ENCODE results near the gene SNX7. TPM values are rescaled to one million over a fixed set of nuclear protein-coding genes. Genes with fewer than 3 reads are reported as not detected.

Gene SNX7
- total RNA-seq, 2 donors from 2014 or later: 45.0 to 48.5 TPM

DNA sequence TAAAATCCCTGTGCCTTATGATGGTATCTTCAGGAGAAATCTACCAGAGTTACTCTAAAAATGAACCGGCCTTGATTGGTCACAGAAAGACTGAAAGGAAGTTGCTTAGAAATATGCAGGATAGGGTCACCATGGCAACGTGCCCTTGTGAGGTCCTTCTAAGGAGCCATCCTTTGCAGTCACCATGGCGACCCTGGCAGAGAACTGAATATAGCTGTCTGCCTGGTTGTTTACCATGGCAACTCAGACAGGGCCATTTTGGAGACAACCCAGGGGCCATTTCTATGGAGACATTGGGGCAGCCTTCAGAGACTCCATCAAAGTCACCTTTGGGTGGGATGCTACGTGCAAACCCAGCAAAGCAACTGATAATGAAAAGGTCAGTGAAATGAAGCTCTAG is 43.0 kb downstream of the SNX7 start:
- Histone ChIP-seq H3K27ac (no peak overlapping the region), H3K27me3 (no peaks in the 10 kb centered on the region), H3K4me3 (no peak overlapping the region), H3K36me3 (no peaks in the 10 kb centered on the region), H3K4me1 (no peaks in the 10 kb centered on the region), H3K9ac (ENCODE audit: low read depth in 2 of 2, low read length in 2 of 2) (no peak overlapping the region), H3K9me3 (no peaks in the 10 kb centered on the region)
- TF ChIP-seq CTCF (IDR thresholded peaks at IDR 0.05): no peak
- no peak for DNase-seq
- intact Hi-C loops (cut with DNase I): no loop called here

DNA sequence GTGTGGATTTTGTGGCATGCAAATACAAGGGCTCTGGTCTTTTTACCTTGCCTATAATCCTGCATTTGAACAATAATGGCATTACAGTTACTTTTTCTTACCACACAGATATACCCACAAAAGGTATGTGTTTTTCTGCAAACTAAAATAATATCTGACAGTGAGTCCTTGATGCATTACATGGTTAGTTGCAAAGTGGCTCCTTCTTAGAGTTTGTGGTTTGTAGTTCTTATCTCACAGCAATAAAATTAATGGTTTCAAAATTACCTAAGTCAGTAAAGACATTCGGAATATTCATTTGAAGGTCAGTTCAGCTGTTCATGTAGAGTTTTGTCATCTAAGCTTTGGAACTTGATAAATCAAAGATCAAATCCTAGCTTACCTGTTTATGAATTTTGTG is 43.5 kb downstream of the SNX7 start:
- Histone ChIP-seq H3K9me3 (no peaks in the 10 kb centered on the region), H3K4me1 (no peaks in the 10 kb centered on the region), H3K9ac (ENCODE audit: low read depth in 2 of 2, low read length in 2 of 2) (no peak overlapping the region), H3K4me3 (no peak overlapping the region), H3K27me3 (no peaks in the 10 kb centered on the region), H3K27ac (no peak overlapping the region), H3K36me3 (no peaks in the 10 kb centered on the region)
- intact Hi-C loops (cut with DNase I): no loop called here
- TF ChIP-seq CTCF (IDR thresholded peaks at IDR 0.05): no peak
- DNase-seq: no peak

DNA sequence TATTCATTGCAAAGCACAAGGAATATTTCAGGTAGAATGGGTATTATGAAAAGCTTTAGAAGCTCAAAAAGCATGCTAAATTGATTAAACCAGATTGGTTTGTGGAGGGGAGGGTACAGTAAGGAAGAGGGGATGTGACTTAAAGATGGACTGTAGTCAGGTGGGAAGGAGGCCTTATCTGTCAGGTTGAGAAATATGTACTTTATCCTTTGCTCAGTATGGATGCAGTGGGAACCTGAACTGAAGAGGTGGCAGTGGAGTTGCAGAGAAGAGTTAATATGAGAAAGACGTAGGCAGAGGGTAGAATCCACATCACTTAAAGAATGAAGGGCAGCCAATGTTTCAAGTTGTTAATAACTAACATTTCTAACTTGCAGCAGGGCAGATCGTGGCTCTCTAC is 44.1 kb downstream of the SNX7 start:
- intact Hi-C loops (cut with DNase I): no loop called here
- Histone ChIP-seq H3K27me3 (no peaks in the 10 kb centered on the region), H3K4me3 (no peak overlapping the region), H3K4me1 (no peaks in the 10 kb centered on the region), H3K9me3 (no peaks in the 10 kb centered on the region), H3K36me3 (no peaks in the 10 kb centered on the region), H3K9ac (ENCODE audit: low read depth in 2 of 2, low read length in 2 of 2) (no peak overlapping the region), H3K27ac (no peak overlapping the region)
- no peak for TF ChIP-seq CTCF (IDR thresholded peaks at IDR 0.05)
- DNase-seq: no peak

- TF ChIP-seq CTCF (IDR thresholded peaks at IDR 0.05): no peak
- no peak overlapping the region for H3K4me3 ChIP-seq
- DNase-seq: no peak
- H3K27ac ChIP-seq: no peak overlapping the region
- H3K36me3 ChIP-seq: no peaks in the 10 kb centered on the region
- H3K4me1 ChIP-seq: no peaks in the 10 kb centered on the region
- intact Hi-C loops (cut with DNase I): no loop called here
- no peaks in the 10 kb centered on the region for H3K9me3 ChIP-seq
- no peaks in the 10 kb centered on the region for H3K27me3 ChIP-seq
- H3K9ac ChIP-seq (ENCODE audit: low read depth in 2 of 2, low read length in 2 of 2): no peak overlapping the region
Measured at GRCh38 chr1:98706173-98706843, 44.8 kb downstream of the SNX7 start.

DNA sequence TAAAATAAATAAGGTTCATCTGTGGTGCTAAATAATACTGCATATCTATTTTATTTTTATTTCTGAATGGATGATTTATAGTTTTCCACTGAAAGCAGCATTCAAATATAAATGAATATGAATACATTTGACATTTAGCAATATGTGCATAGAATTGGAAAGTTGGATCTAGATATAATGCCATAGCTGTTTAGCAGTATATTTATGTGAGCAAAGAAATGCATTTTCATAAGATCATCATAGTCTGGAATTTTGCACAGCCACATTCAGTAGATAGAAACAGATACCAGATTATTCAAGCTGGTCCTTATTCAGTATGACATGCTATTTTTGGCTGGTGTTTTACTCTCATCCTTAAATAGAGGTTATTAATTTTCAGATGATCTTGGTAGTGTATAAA is 46.0 kb downstream of the SNX7 start:
- no peak overlapping the region for H3K4me3 ChIP-seq
- H3K4me1 ChIP-seq: no peaks in the 10 kb centered on the region
- intact Hi-C loops (cut with DNase I): no loop called here
- no peak overlapping the region for H3K27ac ChIP-seq
- no peak overlapping the region for H3K9ac ChIP-seq (ENCODE audit: low read depth in 2 of 2, low read length in 2 of 2)
- no peaks in the 10 kb centered on the region for H3K36me3 ChIP-seq
- H3K9me3 ChIP-seq: no peaks in the 10 kb centered on the region
- DNase-seq: no peak
- TF ChIP-seq CTCF (IDR thresholded peaks at IDR 0.05): no peak
- no peaks in the 10 kb centered on the region for H3K27me3 ChIP-seq
